Measurements from ENCODE around the gene ATXN1L.

Gene ATXN1L

DNA sequence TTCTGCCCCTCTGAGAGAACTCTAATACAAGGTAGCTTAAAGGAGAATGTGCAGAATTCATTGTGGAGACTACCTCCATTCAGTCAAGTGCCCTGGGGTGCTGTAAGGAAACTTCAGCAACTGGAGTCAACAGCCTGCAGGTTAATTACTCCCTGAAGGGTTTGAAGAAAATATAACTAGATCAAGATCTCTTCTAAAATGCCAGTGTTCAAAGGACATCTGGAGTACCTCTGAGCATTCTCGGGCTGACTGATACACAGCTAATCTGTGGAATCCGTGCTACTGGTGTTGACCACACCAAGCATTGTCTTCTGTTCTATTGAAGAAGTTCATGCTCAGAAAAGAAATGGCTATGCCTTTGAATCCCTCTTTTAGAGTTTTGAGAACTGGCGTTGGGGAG is 11.5 kb upstream of the ATXN1L start:
- H3K4me1 ChIP-seq (ENCODE audit: control extremely low read depth in 1 of 4, control insufficient read depth in 4 of 4, insufficient read depth in 4 of 4, low read length in 3 of 4): no peaks in the 10 kb centered on the region
- CTCF ChIA-PET: interaction anchor here (1.5 kb wide), 1 partner anchor 31 kb away, joined by 3 read pairs; no protein-coding TSS in a partner anchor
- H3K27ac ChIP-seq (ENCODE audit: insufficient read depth in 1 of 2, low read depth in 1 of 2, low read length in 2 of 2, poor library complexity in 1 of 2, severe bottlenecking in 2 of 2): no peak overlapping the region
- no peaks in the 10 kb centered on the region for H3K27me3 ChIP-seq (replicated peaks in 2 of 5; ENCODE audit: control insufficient read depth in 4 of 5, insufficient read depth in 5 of 5, low read length in 4 of 5)
- no peaks in the 10 kb centered on the region for H3K36me3 ChIP-seq (ENCODE audit: control insufficient read depth in 4 of 4, insufficient read depth in 4 of 4, low read length in 3 of 4)
- DNase-seq: no peak
- POLR2A ChIA-PET: no interaction called here
- no peaks in the 10 kb centered on the region for H3K9me3 ChIP-seq (ENCODE audit: control extremely low read depth in 1 of 5, control insufficient read depth in 4 of 5, insufficient read depth in 2 of 5, low read depth in 1 of 5, low read length in 4 of 5)
- WGBS (ENCODE audit: insufficient coverage): 100% methylated on average over 2 of the region's 3 CpGs
- H3K4me3 ChIP-seq (ENCODE audit: control insufficient read depth in 1 of 7, extremely low read depth in 1 of 7, insufficient read depth in 4 of 7, low read depth in 2 of 7, low read length in 6 of 7): no peak overlapping the region

DNA sequence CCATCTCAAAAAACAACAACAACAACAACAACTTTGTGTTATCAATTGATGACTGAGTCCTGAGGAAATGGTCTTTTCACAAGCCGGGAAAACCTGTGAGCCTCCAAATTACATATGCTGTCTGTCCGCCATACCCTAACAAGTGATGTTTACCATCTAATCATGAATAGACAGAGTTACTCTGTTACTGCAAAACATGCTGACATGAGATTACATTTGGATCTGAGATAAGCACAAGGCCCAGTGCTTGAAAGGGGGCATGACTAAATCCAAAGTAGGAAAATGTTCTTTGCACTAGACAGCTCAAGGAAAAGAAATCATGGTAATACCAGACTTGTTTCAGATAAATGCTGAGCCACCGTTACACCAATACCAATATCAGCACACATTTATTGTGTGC is 8.6 kb upstream of the ATXN1L start:
- H3K4me1 ChIP-seq (ENCODE audit: control extremely low read depth in 1 of 4, control insufficient read depth in 4 of 4, insufficient read depth in 4 of 4, low read length in 3 of 4): no peaks in the 10 kb centered on the region
- no CpG with 5 or more reads among the region's 3 CpGs for WGBS (ENCODE audit: insufficient coverage)
- H3K36me3 ChIP-seq (ENCODE audit: control insufficient read depth in 4 of 4, insufficient read depth in 4 of 4, low read length in 3 of 4): no peaks in the 10 kb centered on the region
- H3K9me3 ChIP-seq (ENCODE audit: control extremely low read depth in 1 of 5, control insufficient read depth in 4 of 5, insufficient read depth in 2 of 5, low read depth in 1 of 5, low read length in 4 of 5): no peaks in the 10 kb centered on the region
- H3K27ac ChIP-seq (ENCODE audit: insufficient read depth in 1 of 2, low read depth in 1 of 2, low read length in 2 of 2, poor library complexity in 1 of 2, severe bottlenecking in 2 of 2): no peak overlapping the region
- POLR2A ChIA-PET: no interaction called here
- DNase-seq: no peak
- H3K4me3 ChIP-seq (ENCODE audit: control insufficient read depth in 1 of 7, extremely low read depth in 1 of 7, insufficient read depth in 4 of 7, low read depth in 2 of 7, low read length in 6 of 7): no peak overlapping the region
- CTCF ChIA-PET: no interaction called here
- no peaks in the 10 kb centered on the region for H3K27me3 ChIP-seq (replicated peaks in 2 of 5; ENCODE audit: control insufficient read depth in 4 of 5, insufficient read depth in 5 of 5, low read length in 4 of 5)

DNA sequence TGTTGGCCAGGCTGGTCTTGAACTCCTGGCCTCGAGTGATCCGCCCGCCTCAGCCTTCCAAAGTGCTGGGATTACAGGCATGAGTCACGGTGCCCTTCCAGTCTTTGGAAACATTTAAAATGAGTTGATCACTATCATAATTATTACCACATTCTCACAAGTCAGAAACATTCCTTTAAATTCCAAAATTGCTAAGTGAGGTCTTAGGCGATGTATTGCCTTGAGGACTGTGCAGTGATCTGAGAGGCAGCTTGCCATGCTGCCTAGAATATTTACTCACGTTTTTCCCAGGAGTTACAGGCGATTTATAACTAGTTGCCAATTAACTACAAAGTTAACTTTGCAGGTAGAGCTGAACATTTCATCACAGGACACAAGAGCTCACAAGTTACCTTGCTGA is 5.7 kb upstream of the ATXN1L start:
- Histone ChIP-seq H3K27ac (ENCODE audit: insufficient read depth in 1 of 2, low read depth in 1 of 2, low read length in 2 of 2, poor library complexity in 1 of 2, severe bottlenecking in 2 of 2) (no peak overlapping the region), H3K36me3 (ENCODE audit: control insufficient read depth in 4 of 4, insufficient read depth in 4 of 4, low read length in 3 of 4) (no peaks in the 10 kb centered on the region), H3K4me1 (ENCODE audit: control extremely low read depth in 1 of 4, control insufficient read depth in 4 of 4, insufficient read depth in 4 of 4, low read length in 3 of 4) (peaks cover 0 to 5% (median 2%) of the 10 kb centered on the region in 4 experiments), H3K9me3 (ENCODE audit: control extremely low read depth in 1 of 5, control insufficient read depth in 4 of 5, insufficient read depth in 2 of 5, low read depth in 1 of 5, low read length in 4 of 5) (no peaks in the 10 kb centered on the region), H3K4me3 (ENCODE audit: control insufficient read depth in 1 of 7, extremely low read depth in 1 of 7, insufficient read depth in 4 of 7, low read depth in 2 of 7, low read length in 6 of 7) (no peak overlapping the region), H3K27me3 (replicated peaks in 2 of 5; ENCODE audit: control insufficient read depth in 4 of 5, insufficient read depth in 5 of 5, low read length in 4 of 5) (no peaks in the 10 kb centered on the region)
- 92% methylated on average over 6 of the region's 7 CpGs for WGBS (ENCODE audit: insufficient coverage)
- no peak for DNase-seq
- POLR2A ChIA-PET: no interaction called here
- CTCF ChIA-PET: no interaction called here

GRCh38 chr16:71843572-71843971 is 2.2 kb upstream of the ATXN1L start:
- ChIA-PET POLR2A (no interaction called here), CTCF (interaction anchor here (1.1 to 2.2 kb wide), 4 partner anchors 16 to 38 kb away, joined by 3 to 5 read pairs (median 4); no protein-coding TSS in a partner anchor)
- H3K36me3 ChIP-seq (ENCODE audit: control insufficient read depth in 4 of 4, insufficient read depth in 4 of 4, low read length in 3 of 4): peaks cover 0 to 5% (median 2%) of the 10 kb centered on the region in 4 experiments
- H3K27ac ChIP-seq (ENCODE audit: insufficient read depth in 1 of 2, low read depth in 1 of 2, low read length in 2 of 2, poor library complexity in 1 of 2, severe bottlenecking in 2 of 2): no peak overlapping the region
- H3K27me3 ChIP-seq (replicated peaks in 2 of 5; ENCODE audit: control insufficient read depth in 4 of 5, insufficient read depth in 5 of 5, low read length in 4 of 5): no peaks in the 10 kb centered on the region
- peaks cover 8 to 21% (median 18%) of the 10 kb centered on the region in 4 experiments for H3K4me1 ChIP-seq (ENCODE audit: control extremely low read depth in 1 of 4, control insufficient read depth in 4 of 4, insufficient read depth in 4 of 4, low read length in 3 of 4)
- H3K4me3 ChIP-seq (ENCODE audit: control insufficient read depth in 1 of 7, extremely low read depth in 1 of 7, insufficient read depth in 4 of 7, low read depth in 2 of 7, low read length in 6 of 7): no peak overlapping the region
- H3K9me3 ChIP-seq (ENCODE audit: control extremely low read depth in 1 of 5, control insufficient read depth in 4 of 5, insufficient read depth in 2 of 5, low read depth in 1 of 5, low read length in 4 of 5): no peaks in the 10 kb centered on the region
- WGBS (ENCODE audit: insufficient coverage): 100% methylated on average over 1 of the region's 2 CpGs
- DNase-seq: no peak

- POLR2A ChIA-PET: interaction anchor here (0.6 to 1.0 kb wide), 2 partner anchors 38 to 71 kb away, joined by 3 read pairs; partner anchors contain the start of gene AP1G1
- under 1% methylated on average over 17 of the region's 20 CpGs for WGBS (ENCODE audit: insufficient coverage)
- DNase-seq: peak in 2 of 3 donors; percentile 27 to 36
- H3K27ac ChIP-seq (ENCODE audit: insufficient read depth in 1 of 2, low read depth in 1 of 2, low read length in 2 of 2, poor library complexity in 1 of 2, severe bottlenecking in 2 of 2): peak overlapping the region; percentile 75 to 92
- no peaks in the 10 kb centered on the region for H3K27me3 ChIP-seq (replicated peaks in 2 of 5; ENCODE audit: control insufficient read depth in 4 of 5, insufficient read depth in 5 of 5, low read length in 4 of 5)
- H3K4me3 ChIP-seq (ENCODE audit: control insufficient read depth in 1 of 7, extremely low read depth in 1 of 7, insufficient read depth in 4 of 7, low read depth in 2 of 7, low read length in 6 of 7): peak overlapping the region; percentile 65 to 100 (median 96)
- no peaks in the 10 kb centered on the region for H3K9me3 ChIP-seq (ENCODE audit: control extremely low read depth in 1 of 5, control insufficient read depth in 4 of 5, insufficient read depth in 2 of 5, low read depth in 1 of 5, low read length in 4 of 5)
- CTCF ChIA-PET: interaction anchor here (0.7 to 1.4 kb wide), 4 partner anchors 11 to 48 kb away, joined by 3 to 5 read pairs (median 4); no protein-coding TSS in a partner anchor
- peaks cover 2 to 32% (median 26%) of the 10 kb centered on the region in 4 experiments for H3K36me3 ChIP-seq (ENCODE audit: control insufficient read depth in 4 of 4, insufficient read depth in 4 of 4, low read length in 3 of 4)
- H3K4me1 ChIP-seq (ENCODE audit: control extremely low read depth in 1 of 4, control insufficient read depth in 4 of 4, insufficient read depth in 4 of 4, low read length in 3 of 4): peaks cover 8 to 21% (median 18%) of the 10 kb centered on the region in 4 experiments
Measured at GRCh38 chr16:71846431-71846830, 655 bp downstream of the ATXN1L start.

DNA sequence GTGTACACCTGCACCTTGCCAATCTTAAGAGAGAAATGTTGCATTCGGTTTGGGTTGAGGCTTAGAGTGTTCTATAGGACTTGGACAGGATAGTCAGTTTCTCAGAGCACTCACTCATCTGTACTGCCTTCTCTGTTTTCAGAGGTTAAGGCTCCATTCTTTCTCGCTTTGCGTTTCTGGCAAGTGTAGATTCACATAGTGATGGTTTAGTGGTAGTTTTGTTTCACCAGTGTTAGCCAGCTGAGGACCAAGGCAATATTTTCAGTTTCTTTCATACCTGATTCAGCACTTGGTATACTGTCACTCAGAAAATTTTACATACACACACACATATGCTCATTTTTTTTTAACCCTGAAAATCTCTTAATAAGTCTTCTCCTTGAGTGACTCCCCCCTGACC is 1.3 kb downstream of the ATXN1L start:
- Histone ChIP-seq H3K27me3 (replicated peaks in 2 of 5; ENCODE audit: control insufficient read depth in 4 of 5, insufficient read depth in 5 of 5, low read length in 4 of 5) (no peaks in the 10 kb centered on the region), H3K27ac (ENCODE audit: insufficient read depth in 1 of 2, low read depth in 1 of 2, low read length in 2 of 2, poor library complexity in 1 of 2, severe bottlenecking in 2 of 2) (peak overlapping the region; percentile 75 to 92), H3K4me3 (ENCODE audit: control insufficient read depth in 1 of 7, extremely low read depth in 1 of 7, insufficient read depth in 4 of 7, low read depth in 2 of 7, low read length in 6 of 7) (peak overlapping the region in 6 of 7 experiments; percentile 89 to 100 (median 97)), H3K36me3 (ENCODE audit: control insufficient read depth in 4 of 4, insufficient read depth in 4 of 4, low read length in 3 of 4) (peaks cover 6 to 39% (median 31%) of the 10 kb centered on the region in 4 experiments), H3K4me1 (ENCODE audit: control extremely low read depth in 1 of 4, control insufficient read depth in 4 of 4, insufficient read depth in 4 of 4, low read length in 3 of 4) (peaks cover 8 to 21% (median 18%) of the 10 kb centered on the region in 4 experiments), H3K9me3 (ENCODE audit: control extremely low read depth in 1 of 5, control insufficient read depth in 4 of 5, insufficient read depth in 2 of 5, low read depth in 1 of 5, low read length in 4 of 5) (no peaks in the 10 kb centered on the region)
- POLR2A ChIA-PET: interaction anchor here (1.0 kb wide), 1 partner anchor 39 kb away, joined by 3 read pairs; the partner anchor contains the start of gene AP1G1
- CTCF ChIA-PET: interaction anchor here (1.0 to 2.3 kb wide), 5 partner anchors 35 to 114 kb away, joined by 4 to 7 read pairs (median 5); no protein-coding TSS in a partner anchor
- DNase-seq: no peak
- no CpG with 5 or more reads among the region's 3 CpGs for WGBS (ENCODE audit: insufficient coverage)

DNA sequence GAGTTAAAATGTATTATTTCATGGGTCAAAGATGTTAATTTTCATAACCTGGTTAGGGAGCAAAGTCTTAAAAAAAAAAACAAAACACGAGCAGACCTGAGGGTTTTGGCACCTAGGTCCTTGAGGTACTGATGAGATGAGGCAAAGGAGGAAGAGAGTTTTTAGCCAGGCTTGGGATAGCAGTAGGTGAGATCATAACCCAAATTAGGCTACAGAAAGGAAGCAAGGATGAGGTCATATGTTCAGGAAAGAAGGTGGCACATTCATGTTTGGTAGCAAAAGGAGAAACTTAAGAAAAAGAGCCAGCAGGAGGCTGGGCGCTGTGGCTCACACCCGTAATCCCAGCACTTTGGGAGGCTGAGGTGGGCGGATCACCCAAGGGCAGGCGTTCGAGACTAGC is 2.8 kb downstream of the ATXN1L start:
- no peaks in the 10 kb centered on the region for H3K27me3 ChIP-seq (replicated peaks in 2 of 5; ENCODE audit: control insufficient read depth in 4 of 5, insufficient read depth in 5 of 5, low read length in 4 of 5)
- DNase-seq: no peak
- peaks cover 6 to 51% (median 45%) of the 10 kb centered on the region in 4 experiments for H3K36me3 ChIP-seq (ENCODE audit: control insufficient read depth in 4 of 4, insufficient read depth in 4 of 4, low read length in 3 of 4)
- peaks cover 8 to 20% (median 18%) of the 10 kb centered on the region in 4 experiments for H3K4me1 ChIP-seq (ENCODE audit: control extremely low read depth in 1 of 4, control insufficient read depth in 4 of 4, insufficient read depth in 4 of 4, low read length in 3 of 4)
- POLR2A ChIA-PET: no interaction called here
- H3K4me3 ChIP-seq (ENCODE audit: control insufficient read depth in 1 of 7, extremely low read depth in 1 of 7, insufficient read depth in 4 of 7, low read depth in 2 of 7, low read length in 6 of 7): no peak overlapping the region
- H3K9me3 ChIP-seq (ENCODE audit: control extremely low read depth in 1 of 5, control insufficient read depth in 4 of 5, insufficient read depth in 2 of 5, low read depth in 1 of 5, low read length in 4 of 5): no peaks in the 10 kb centered on the region
- no peak overlapping the region for H3K27ac ChIP-seq (ENCODE audit: insufficient read depth in 1 of 2, low read depth in 1 of 2, low read length in 2 of 2, poor library complexity in 1 of 2, severe bottlenecking in 2 of 2)
- 97% methylated on average over 6 of the region's 6 CpGs for WGBS (ENCODE audit: insufficient coverage)
- CTCF ChIA-PET: interaction anchor here (1.6 to 3.7 kb wide), 3 partner anchors 10 to 113 kb away, joined by 4 to 11 read pairs (median 7); no protein-coding TSS in a partner anchor
